Endothelial cell (in vitro differentiated cells): ENCODE data around the gene IFI6. TPM values are rescaled to one million over a fixed set of nuclear protein-coding genes. Genes with fewer than 3 reads are reported as not detected.
A peak's percentile ranks its signal among the peaks of the same experiment; 100 is the strongest.
"Not testable (repeated sequence)": the region's sequence is repeated elsewhere in the genome, so short reads cannot be mapped to it uniquely, and the experiment has no call there.

Experiments used
- DNase-seq: peaks from one replicate; pipeline ENCODE4 v3.0.0; 2021; ENCODE audit warnings: low spot score
- H3K27ac Mint-ChIP-seq: one replicate; pipeline ENCODE4 v1.8.0; 2021; ENCODE audit warnings: mixed read lengths, inconsistent platforms; ENCODE audit not compliant: unreplicated experiment
- H3K27me3 Mint-ChIP-seq: one replicate; pipeline ENCODE4 v1.8.0; 2021; ENCODE audit warnings: mild to moderate bottlenecking, moderate library complexity, mixed read lengths, inconsistent platforms; ENCODE audit not compliant: unreplicated experiment
- H3K36me3 Mint-ChIP-seq: one replicate; pipeline ENCODE4 v1.8.0; 2021; ENCODE audit warnings: mild to moderate bottlenecking, low read depth, mixed read lengths, inconsistent platforms; ENCODE audit not compliant: unreplicated experiment
- H3K4me1 Mint-ChIP-seq: one replicate; pipeline ENCODE4 v1.8.0; 2021; ENCODE audit warnings: mild to moderate bottlenecking, mixed read lengths, inconsistent platforms; ENCODE audit not compliant: unreplicated experiment
- H3K4me3 Mint-ChIP-seq: one replicate; pipeline ENCODE4 v1.8.0; 2021; ENCODE audit warnings: mild to moderate bottlenecking, mixed read lengths, inconsistent platforms; ENCODE audit not compliant: unreplicated experiment
- H3K9me3 Mint-ChIP-seq: one replicate; pipeline ENCODE4 v1.8.0; 2021; ENCODE audit warnings: mixed read lengths, inconsistent platforms; ENCODE audit not compliant: unreplicated experiment
- total RNA-seq: library from RNA; stranded (reverse); fragmentation: NEBNext Ultra II Directional; extraction: Animal tissue kit (Norgen Biotek cat#: 25700); gene quantifications from one replicate; pipeline ENCODE4 v1.2.1, GENCODE V29; 2021; ENCODE audit not compliant: unreplicated experiment
- TF ChIP-seq, protein P1 (sequence below): fragments of 200-600 bp; sonication (generic); IDR thresholded peaks from one replicate; pipeline ENCODE4 v1.5.0; 2021; ENCODE audit warnings: antibody characterized with exemption; ENCODE audit not compliant: unreplicated experiment

IFI6 gene
- total RNA-seq, 1 donor from 2014 or later, result 9.7 TPM

DNA sequence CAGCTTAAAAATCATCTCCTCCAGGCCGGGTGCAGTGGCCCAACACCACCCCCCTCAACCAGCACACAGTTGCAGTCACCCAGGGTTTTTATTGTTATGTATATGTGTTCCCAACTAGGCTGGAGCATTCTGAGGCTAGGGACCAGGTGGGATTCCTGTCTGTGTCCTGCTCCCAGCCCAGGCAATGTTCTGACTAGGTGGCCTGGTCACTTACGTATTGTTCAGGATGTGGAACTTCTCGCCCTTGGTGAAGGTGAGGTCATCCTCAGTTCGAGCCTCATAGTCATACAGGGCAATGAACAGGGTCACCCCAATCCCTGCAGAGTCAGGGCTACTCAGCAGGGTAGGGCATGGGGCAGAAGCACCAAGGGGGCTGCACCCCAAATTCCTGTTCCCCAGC, 49.2 kb downstream of the IFI6 start:
- DNase-seq, result no peak
- no peak overlapping the region for H3K27ac Mint-ChIP-seq

DNA sequence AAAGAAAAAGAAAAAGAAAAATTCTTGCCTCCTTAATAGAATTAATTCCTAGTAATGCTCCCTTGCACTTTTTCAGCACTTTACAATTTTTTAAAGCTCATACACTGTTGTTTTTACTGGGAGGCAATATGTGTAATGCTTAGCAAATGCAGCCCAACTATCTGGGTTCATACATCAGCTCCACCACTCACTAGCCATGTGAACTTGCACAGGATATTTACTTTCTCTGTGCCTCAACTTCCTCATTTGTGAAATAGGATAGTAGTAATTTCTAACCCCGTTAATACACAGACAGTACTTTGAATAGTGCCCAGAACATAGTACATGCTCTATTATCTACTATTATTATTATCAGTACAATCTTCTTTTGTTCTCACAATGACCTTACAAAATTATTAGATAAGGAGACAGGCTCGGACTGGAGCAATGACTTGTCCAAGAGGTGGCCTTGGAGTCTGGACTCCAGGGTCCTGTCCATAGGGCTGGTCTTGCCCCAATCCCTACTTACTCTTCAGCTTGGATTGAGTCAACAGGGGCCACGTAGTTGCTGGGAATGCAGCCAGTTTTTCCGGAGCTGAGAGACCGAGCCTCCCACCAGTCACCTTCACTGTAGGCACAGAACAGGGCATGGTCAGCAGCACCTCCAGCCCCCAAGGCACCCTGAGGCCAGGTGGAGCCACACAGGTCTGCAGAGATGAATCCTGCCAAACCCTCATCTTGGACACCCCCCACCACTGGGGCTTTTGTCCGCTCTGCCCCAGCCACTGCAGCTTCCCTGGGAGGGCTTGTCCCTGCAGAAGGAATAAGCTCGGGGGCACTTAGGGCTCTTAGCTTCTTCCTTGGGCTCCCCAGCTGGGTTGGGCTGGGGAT, 50.7 kb downstream of the IFI6 start:
- Mint-ChIP-seq H3K4me1 (peaks cover 3% of the 10 kb centered on the region), H3K27ac (no peak overlapping the region), H3K9me3 (no peaks in the 10 kb centered on the region), H3K4me3 (no peak overlapping the region), H3K36me3 (no peaks in the 10 kb centered on the region), H3K27me3 (peaks cover 7% of the 10 kb centered on the region)
- TF ChIP-seq, protein P1, sequence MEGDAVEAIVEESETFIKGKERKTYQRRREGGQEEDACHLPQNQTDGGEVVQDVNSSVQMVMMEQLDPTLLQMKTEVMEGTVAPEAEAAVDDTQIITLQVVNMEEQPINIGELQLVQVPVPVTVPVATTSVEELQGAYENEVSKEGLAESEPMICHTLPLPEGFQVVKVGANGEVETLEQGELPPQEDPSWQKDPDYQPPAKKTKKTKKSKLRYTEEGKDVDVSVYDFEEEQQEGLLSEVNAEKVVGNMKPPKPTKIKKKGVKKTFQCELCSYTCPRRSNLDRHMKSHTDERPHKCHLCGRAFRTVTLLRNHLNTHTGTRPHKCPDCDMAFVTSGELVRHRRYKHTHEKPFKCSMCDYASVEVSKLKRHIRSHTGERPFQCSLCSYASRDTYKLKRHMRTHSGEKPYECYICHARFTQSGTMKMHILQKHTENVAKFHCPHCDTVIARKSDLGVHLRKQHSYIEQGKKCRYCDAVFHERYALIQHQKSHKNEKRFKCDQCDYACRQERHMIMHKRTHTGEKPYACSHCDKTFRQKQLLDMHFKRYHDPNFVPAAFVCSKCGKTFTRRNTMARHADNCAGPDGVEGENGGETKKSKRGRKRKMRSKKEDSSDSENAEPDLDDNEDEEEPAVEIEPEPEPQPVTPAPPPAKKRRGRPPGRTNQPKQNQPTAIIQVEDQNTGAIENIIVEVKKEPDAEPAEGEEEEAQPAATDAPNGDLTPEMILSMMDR, result no peak
- DNase-seq, result no peak

More for the DNA sequence above, 49.2 kb downstream of the IFI6 start:
- peaks cover 3% of the 10 kb centered on the region for H3K4me1 Mint-ChIP-seq
- TF ChIP-seq, protein P1, result no peak
- no peak overlapping the region for H3K4me3 Mint-ChIP-seq
- no peaks in the 10 kb centered on the region for H3K9me3 Mint-ChIP-seq
- H3K27me3 Mint-ChIP-seq, result peaks cover 6% of the 10 kb centered on the region
- peaks cover 3% of the 10 kb centered on the region for H3K36me3 Mint-ChIP-seq

DNA sequence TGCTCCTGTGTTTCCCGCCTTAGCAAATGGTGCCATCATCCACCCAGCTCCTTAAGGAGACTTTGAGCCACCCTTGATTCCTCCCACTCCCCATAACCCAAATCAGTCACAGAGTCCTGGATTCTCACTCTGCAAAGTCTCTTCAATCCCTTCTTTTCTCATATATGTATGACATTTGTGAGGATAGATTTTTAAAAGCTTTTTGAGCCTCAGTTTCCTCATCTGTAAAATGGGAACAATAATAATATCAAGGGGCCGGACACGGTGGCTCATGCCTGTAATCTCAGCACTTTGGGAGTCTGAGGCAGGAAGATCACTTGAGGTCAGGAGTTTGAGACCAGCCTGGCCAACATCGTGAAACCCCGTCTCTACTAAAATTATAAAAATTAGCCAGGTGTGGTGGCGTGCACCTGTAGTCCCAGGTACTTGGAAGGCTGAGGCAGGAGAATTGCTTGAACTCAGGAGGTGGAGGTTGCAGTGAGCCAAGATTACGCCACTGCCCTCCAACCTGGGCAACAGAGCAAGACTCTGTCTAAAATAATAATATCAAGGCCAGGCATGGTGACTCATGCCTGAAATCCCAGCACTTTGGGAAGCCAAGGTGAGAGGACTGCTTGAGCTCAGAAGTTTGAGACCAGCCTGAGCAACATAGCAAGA, 52.1 kb downstream of the IFI6 start:
- not testable (repeated sequence) for H3K27ac Mint-ChIP-seq, DNase-seq, H3K27me3 Mint-ChIP-seq, H3K4me3 Mint-ChIP-seq, H3K4me1 Mint-ChIP-seq, H3K9me3 Mint-ChIP-seq, H3K36me3 Mint-ChIP-seq

DNA sequence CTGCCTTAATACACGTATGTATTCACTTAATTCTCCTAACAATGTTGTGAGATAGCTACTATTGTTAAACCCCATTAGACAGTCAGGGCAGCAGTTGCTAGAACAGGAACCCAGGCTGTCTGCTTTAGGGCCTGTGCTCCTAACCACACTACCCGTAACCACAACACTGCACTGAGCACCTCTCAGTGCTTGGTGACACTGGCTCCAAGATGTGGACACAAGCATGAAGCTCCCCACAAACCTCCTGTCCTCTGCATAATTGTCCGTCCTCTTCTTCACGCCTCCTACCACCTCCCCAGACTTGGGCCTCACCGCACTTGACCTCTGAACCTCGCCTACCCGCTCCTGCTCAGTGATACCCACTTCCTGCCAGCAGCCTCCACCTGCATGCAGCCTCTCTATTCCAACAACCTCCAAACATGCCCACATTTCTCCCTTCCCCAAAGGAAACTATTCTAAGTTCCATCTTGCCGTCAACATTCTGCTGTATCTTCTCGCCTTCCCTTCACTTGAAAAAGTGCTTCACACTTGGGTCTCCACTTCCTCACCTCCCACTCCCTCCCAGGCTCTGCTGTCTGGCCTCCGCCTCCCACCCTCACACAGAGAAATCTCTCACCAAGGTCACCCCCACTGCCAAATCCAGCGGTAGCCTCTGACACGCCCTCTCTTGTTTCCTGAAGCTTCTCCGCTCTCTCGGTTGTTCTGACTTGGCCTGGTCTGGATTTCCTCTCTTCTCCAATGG, 53.5 kb downstream of the IFI6 start:
- H3K27me3 Mint-ChIP-seq, result peaks cover 12% of the 10 kb centered on the region
- H3K36me3 Mint-ChIP-seq, result no peaks in the 10 kb centered on the region
- no peak overlapping the region for H3K4me3 Mint-ChIP-seq
- no peaks in the 10 kb centered on the region for H3K9me3 Mint-ChIP-seq
- H3K4me1 Mint-ChIP-seq, result peaks cover 10% of the 10 kb centered on the region
- TF ChIP-seq, protein P1, result no peak
- H3K27ac Mint-ChIP-seq, result peak overlapping the region; percentile 27
- DNase-seq, result no peak

DNA sequence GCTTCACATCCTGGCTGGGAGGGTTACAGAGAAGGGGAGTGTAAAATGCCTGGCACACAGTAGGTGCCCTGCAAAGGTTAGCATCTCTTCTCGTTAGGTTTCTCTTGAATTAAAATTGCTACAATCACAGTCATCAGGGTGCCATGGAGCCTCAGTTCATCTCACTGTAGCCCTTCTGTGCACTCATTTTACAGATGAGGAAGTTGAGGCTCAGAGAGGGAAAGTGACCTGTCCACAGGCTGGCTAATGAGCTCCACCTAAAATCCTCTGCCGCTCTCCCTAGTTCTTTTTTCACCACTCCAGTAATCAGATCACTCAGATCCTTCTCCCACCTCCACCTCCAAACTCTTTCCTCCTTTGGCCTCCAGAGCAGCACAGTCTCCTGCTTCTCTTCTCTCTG, 54.6 kb downstream of the IFI6 start:
- TF ChIP-seq, protein P1, result no peak
- H3K9me3 Mint-ChIP-seq, result no peaks in the 10 kb centered on the region
- peak overlapping the region; percentile 60 for H3K4me3 Mint-ChIP-seq
- no peak for DNase-seq
- H3K36me3 Mint-ChIP-seq, result no peaks in the 10 kb centered on the region
- H3K27ac Mint-ChIP-seq, result peak overlapping the region; percentile 30
- peaks cover 10% of the 10 kb centered on the region for H3K4me1 Mint-ChIP-seq
- peaks cover 12% of the 10 kb centered on the region for H3K27me3 Mint-ChIP-seq
